Tibial nerve (tissue), 3 donors: ENCODE measurements around the gene CTSV.

ENCODE experiments used
- CTCF ChIP-seq, 5 experiments: fragments of 200-600 bp in 3 of 5; fragments of 450-650 bp in 2 of 5; sonication (generic) in 3 of 5; IDR thresholded peaks; one replicate each; pipeline ENCODE4 v1.5.1; 2016 to 2019; ENCODE audit warnings: antibody characterized with exemption in 5 of 5, mild to moderate bottlenecking in 3 of 5, moderate library complexity in 2 of 5
- POLR2A ChIP-seq, 2 donors: fragments of 450-650 bp; IDR thresholded peaks; one replicate each; pipeline ENCODE4 v1.6.1; 2017; ENCODE audit warnings: antibody characterized with exemption in 2 of 2, mild to moderate bottlenecking in 2 of 2, moderate library complexity in 2 of 2

GRCh38 chr9:97072285-97072776 lies 33.4 kb upstream of the CTSV start:
- TF ChIP-seq CTCF (IDR thresholded peaks at IDR 0.05): no peak
- no peak for TF ChIP-seq POLR2A (IDR thresholded peaks at IDR 0.05)
